HEK293T (cell line): Measurements from ENCODE around the gene IRAK2.
A peak's percentile ranks its signal among the peaks of the same experiment; 100 is the strongest.

Source experiments
- ARNT ChIP-seq: fragments of 450-650 bp; IDR thresholded peaks from 2 replicates; pipeline ENCODE4 v1.6.1; 2017; ENCODE audit warnings: mild to moderate bottlenecking
- BHLHE40 ChIP-seq: fragments of 450-650 bp; IDR thresholded peaks from 2 replicates; pipeline ENCODE4 v1.6.1; 2016; ENCODE audit warnings: mild to moderate bottlenecking, moderate library complexity, borderline replicate concordance
- SP1 ChIP-seq: fragments of 450-650 bp; IDR thresholded peaks from 2 replicates; pipeline ENCODE4 v1.6.1; 2017
- TARDBP ChIP-seq: fragments of 450-650 bp; IDR thresholded peaks from 2 replicates; pipeline ENCODE4 v1.6.1; 2016
- TF ChIP-seq, protein P1 (sequence below): fragments of 450-650 bp; IDR thresholded peaks from 2 replicates; pipeline ENCODE4 v1.6.1; 2016

GRCh38 chr3:10224794-10225665 is 60.3 kb downstream of the IRAK2 start:
- no peak for TF ChIP-seq ARNT
- TF ChIP-seq SP1: no peak
- TF ChIP-seq, protein P1, sequence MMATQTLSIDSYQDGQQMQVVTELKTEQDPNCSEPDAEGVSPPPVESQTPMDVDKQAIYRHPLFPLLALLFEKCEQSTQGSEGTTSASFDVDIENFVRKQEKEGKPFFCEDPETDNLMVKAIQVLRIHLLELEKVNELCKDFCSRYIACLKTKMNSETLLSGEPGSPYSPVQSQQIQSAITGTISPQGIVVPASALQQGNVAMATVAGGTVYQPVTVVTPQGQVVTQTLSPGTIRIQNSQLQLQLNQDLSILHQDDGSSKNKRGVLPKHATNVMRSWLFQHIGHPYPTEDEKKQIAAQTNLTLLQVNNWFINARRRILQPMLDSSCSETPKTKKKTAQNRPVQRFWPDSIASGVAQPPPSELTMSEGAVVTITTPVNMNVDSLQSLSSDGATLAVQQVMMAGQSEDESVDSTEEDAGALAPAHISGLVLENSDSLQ: peak; percentile 25; the same call in 1 of the 2 replicates
- TF ChIP-seq BHLHE40: no peak
- no peak for TF ChIP-seq TARDBP
